ENCODE results near the gene ARSA.

Gene ARSA

DNA sequence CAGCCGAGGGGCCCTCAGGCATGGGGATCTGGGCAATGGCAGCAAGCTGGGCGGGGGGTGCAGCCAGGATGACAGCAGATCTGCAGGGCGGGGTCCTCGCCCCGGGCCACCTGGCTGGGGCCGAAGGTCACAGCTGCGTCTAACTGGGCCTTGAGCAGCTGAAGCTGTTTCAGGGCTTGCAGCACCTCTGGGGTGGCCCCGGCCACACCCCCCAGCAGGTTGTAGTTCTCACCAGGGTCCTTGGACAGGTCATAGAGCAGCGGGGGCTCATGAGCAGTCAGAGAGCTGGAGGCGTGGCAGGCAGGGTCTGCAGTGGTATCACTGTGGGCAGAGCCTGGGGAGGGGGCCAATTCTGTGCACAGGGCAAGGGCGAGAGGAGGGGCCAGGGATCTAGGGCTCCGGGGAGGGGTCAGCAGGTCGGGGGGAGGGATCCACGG is 2.8 kb downstream of the ARSA start:
- no peaks in the 10 kb centered on the region for H3K9me3 ChIP-seq
- intact Hi-C loops (cut with DNase I; ENCODE audit: low total_unique reads), result no loop called here
- peaks cover 0 to 30% (median 21%) of the 10 kb centered on the region in 4 donors for H3K4me1 ChIP-seq
- H3K27ac ChIP-seq, result no peak overlapping the region
- no peak overlapping the region for H3K4me3 ChIP-seq
- peaks cover 0 to 16% (median 0%) of the 10 kb centered on the region in 3 donors for H3K36me3 ChIP-seq
- TF ChIP-seq, protein P1, sequence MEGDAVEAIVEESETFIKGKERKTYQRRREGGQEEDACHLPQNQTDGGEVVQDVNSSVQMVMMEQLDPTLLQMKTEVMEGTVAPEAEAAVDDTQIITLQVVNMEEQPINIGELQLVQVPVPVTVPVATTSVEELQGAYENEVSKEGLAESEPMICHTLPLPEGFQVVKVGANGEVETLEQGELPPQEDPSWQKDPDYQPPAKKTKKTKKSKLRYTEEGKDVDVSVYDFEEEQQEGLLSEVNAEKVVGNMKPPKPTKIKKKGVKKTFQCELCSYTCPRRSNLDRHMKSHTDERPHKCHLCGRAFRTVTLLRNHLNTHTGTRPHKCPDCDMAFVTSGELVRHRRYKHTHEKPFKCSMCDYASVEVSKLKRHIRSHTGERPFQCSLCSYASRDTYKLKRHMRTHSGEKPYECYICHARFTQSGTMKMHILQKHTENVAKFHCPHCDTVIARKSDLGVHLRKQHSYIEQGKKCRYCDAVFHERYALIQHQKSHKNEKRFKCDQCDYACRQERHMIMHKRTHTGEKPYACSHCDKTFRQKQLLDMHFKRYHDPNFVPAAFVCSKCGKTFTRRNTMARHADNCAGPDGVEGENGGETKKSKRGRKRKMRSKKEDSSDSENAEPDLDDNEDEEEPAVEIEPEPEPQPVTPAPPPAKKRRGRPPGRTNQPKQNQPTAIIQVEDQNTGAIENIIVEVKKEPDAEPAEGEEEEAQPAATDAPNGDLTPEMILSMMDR (IDR thresholded peaks at IDR 0.05), result no peak
- peaks cover 0 to 10% of the 10 kb centered on the region in 2 donors for H3K27me3 ChIP-seq
- no peak for DNase-seq

DNA sequence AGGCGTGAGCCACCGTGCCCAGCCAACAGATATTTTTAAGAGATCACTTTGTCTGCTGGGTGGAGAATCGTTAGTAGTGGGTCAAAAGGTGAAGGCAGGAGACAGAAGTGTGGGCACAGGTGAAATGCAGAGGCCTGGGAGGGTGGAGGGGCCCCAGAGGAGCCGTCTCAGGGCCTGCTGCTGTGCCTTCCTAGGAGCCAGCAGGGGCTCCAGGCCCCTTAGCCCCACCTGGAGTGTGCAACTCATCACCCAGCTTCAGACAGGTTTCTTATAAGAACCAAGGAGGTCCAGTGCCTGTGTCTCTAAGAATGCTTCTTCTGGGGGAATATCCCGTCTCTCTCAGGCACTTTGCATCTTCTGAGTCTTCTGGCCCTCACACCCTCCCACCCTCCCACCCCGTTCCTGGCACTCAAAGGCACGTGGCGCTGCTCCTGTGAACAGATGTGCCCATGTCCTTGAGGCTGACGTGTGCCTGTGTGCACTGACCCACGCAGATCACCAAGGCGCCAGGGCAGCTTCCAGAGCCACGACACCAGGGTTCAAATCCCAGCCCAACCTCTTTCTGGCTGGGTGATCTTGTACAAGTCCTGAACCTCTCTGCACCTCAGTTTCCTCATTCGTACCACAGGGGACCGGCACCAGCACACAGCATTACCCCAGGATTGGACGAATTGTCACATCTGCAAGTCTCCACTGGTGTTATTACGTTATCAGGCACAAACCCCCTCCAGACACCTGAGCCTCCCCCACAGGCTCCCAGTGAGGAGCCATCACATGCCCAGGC is 3.4 kb downstream of the ARSA start:
- H3K27ac ChIP-seq, result no peak overlapping the region
- H3K27me3 ChIP-seq, result peaks cover 0 to 16% of the 10 kb centered on the region in 2 donors
- peaks cover 0 to 33% (median 23%) of the 10 kb centered on the region in 4 donors for H3K4me1 ChIP-seq
- TF ChIP-seq, protein P1 (IDR thresholded peaks at IDR 0.05), result no peak
- H3K9me3 ChIP-seq, result no peaks in the 10 kb centered on the region
- DNase-seq, result no peak
- intact Hi-C loops (cut with DNase I; ENCODE audit: low total_unique reads), result no loop called here
- no peak overlapping the region for H3K4me3 ChIP-seq
- peaks cover 0 to 16% (median 0%) of the 10 kb centered on the region in 3 donors for H3K36me3 ChIP-seq

DNA sequence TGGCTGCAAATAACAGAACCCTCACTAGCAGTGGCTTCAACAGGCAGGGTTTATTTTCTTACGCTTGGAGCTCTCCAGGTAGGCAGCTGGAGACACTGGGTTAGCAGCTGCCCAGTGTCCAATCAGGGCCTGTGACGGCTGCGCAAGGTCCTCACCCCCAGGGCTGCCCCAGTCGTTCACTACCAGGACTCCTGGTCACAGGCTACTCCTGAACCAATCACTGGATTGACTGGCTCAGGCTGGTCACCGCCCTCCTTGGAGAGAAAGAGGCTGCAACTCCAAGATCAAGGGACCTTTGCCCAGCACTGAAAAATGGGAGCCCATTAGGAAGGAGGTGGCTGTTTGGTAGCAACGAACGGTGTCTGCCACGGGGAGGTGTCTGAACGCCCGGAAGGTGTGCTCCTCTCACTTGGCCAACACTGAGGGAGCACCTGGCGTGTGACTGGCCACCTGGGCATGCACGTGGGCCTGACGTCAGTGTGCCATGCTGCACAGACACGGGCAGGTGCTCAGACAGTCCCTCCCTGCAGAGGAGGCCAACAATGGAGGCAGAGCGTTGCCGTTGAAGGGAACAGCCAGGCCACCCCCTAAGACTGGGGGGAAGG is 5.1 kb downstream of the ARSA start:
- Histone ChIP-seq H3K27me3 (peaks cover 0 to 26% of the 10 kb centered on the region in 2 donors), H3K9me3 (no peaks in the 10 kb centered on the region), H3K27ac (no peak overlapping the region), H3K36me3 (peaks cover 0 to 16% (median 0%) of the 10 kb centered on the region in 3 donors), H3K4me3 (no peak overlapping the region), H3K4me1 (peaks cover 0 to 25% (median 15%) of the 10 kb centered on the region in 4 donors)
- no peak for DNase-seq
- intact Hi-C loops (cut with DNase I; ENCODE audit: low total_unique reads), result no loop called here
- TF ChIP-seq, protein P1 (IDR thresholded peaks at IDR 0.05), result no peak

DNA sequence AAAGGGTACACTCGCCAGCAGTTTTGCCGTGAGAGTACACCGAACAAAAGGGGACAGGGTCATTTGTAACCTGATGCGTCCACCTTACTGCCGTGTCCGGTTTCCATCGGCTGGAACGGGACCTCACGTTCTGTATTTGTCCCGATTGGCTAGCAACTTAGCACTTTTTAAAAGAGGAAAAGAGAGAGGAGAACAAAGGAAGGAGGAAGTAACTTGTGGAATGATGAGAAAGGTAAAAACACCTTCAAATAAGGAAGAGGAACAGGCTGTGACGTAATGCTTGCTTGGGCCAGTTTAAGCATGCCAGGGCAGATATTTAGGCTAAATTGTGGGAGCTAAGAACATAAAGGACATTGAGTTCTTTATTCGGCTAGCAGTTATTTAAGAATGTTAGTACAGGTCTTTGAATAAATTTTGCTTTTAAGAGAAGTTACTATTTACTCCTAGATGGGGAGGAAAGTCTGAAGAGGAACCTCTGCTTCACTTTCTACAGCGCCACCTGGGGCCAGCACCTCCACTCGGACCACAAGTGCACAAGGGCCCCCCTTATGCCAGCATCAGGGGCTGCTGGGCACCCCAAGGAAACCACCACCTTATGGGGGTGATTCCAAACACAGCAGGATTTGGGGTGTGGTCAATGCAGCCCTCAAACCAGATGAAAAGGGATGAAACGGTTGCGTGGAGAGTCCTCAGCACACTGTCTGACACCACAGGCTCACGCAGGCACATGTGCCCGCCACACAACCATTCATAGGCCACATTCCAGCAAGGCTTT is 5.8 kb downstream of the ARSA start:
- H3K4me3 ChIP-seq, result no peak overlapping the region
- intact Hi-C loops (cut with DNase I; ENCODE audit: low total_unique reads), result no loop called here
- TF ChIP-seq, protein P1 (IDR thresholded peaks at IDR 0.05), result no peak
- no peak overlapping the region for H3K27ac ChIP-seq
- peaks cover 0 to 20% (median 10%) of the 10 kb centered on the region in 4 donors for H3K4me1 ChIP-seq
- no peaks in the 10 kb centered on the region for H3K9me3 ChIP-seq
- no peak for DNase-seq
- H3K27me3 ChIP-seq, result peaks cover 0 to 26% of the 10 kb centered on the region in 2 donors
- H3K36me3 ChIP-seq, result peaks cover 0 to 16% (median 0%) of the 10 kb centered on the region in 3 donors

DNA sequence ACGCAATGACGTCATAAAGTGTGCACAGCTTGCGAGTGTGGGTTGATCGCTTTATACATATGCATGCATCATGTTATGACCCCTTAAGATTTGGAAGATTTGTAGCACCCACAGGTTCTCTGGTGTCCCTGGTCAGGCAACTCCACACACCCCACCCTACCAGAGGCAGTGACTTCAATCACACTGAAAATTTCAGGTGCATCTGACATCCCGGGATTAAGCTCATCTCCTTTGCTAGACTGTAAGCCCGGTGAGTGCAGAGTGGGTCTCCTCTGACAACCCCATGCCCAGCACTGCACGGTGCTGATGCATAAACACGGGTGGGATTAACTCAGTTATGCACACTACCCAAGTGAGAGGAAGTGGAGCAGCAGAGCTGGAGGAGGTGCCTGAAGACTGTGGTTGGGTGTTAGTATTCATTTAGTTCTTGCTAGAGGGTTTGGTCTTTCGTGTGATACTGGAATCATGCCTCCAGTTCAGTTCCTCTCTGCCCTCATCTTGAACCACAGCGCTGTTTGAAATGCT is 6.5 kb downstream of the ARSA start:
- H3K9me3 ChIP-seq, result no peaks in the 10 kb centered on the region
- peak in 1 of 2 donors; percentile 28 for DNase-seq
- TF ChIP-seq, protein P1 (IDR thresholded peaks at IDR 0.05), result no peak
- H3K27ac ChIP-seq, result no peak overlapping the region
- peaks cover 0 to 16% (median 6%) of the 10 kb centered on the region in 4 donors for H3K4me1 ChIP-seq
- no peak overlapping the region for H3K4me3 ChIP-seq
- H3K27me3 ChIP-seq, result peaks cover 0 to 26% of the 10 kb centered on the region in 2 donors
- peaks cover 0 to 15% (median 0%) of the 10 kb centered on the region in 3 donors for H3K36me3 ChIP-seq
- intact Hi-C loops (cut with DNase I; ENCODE audit: low total_unique reads), result no loop called here

Measured in tibial artery (tissue), 4 donors.